ENCODE measurements around the gene RAB36.

RAB36 gene

GRCh38 chr22:23182309-23183060 is 37.2 kb downstream of the RAB36 start:
- DNase-seq (ENCODE audit: low read depth): peak; percentile 34

GRCh38 chr22:23183061-23183698 is 37.9 kb downstream of the RAB36 start:
- DNase-seq (ENCODE audit: low read depth): peak; percentile 70

GRCh38 chr22:23184100-23184763 is 39.0 kb downstream of the RAB36 start:
- no peak for DNase-seq (ENCODE audit: low read depth)

- DNase-seq (ENCODE audit: low read depth): no peak
These were observed 39.5 kb downstream of the RAB36 start for GRCh38 chr22:23184764-23185113.

- no peak for DNase-seq (ENCODE audit: low read depth)
These were observed 41.9 kb downstream of the RAB36 start for GRCh38 chr22:23187211-23187610.

- DNase-seq (ENCODE audit: low read depth): no peak
These were observed 42.8 kb downstream of the RAB36 start for GRCh38 chr22:23187871-23188700.

GRCh38 chr22:23190526-23190925 is 45.2 kb downstream of the RAB36 start:
- DNase-seq (ENCODE audit: low read depth): no peak

GRCh38 chr22:23192133-23192532 is 46.9 kb downstream of the RAB36 start:
- no peak for DNase-seq (ENCODE audit: low read depth)

GRCh38 chr22:23192558-23192957 is 47.3 kb downstream of the RAB36 start:
- no peak for DNase-seq (ENCODE audit: low read depth)

- no peak for DNase-seq (ENCODE audit: low read depth)
These were observed 48.0 kb downstream of the RAB36 start for GRCh38 chr22:23193196-23193827.

GRCh38 chr22:23193882-23194281 is 48.6 kb downstream of the RAB36 start:
- no peak for DNase-seq (ENCODE audit: low read depth)

GRCh38 chr22:23196165-23196564 is 50.9 kb downstream of the RAB36 start:
- DNase-seq (ENCODE audit: low read depth): no peak

GRCh38 chr22:23197836-23198235 is 52.6 kb downstream of the RAB36 start:
- DNase-seq (ENCODE audit: low read depth): no peak

- DNase-seq (ENCODE audit: low read depth): no peak
These were observed 53.9 kb downstream of the RAB36 start for GRCh38 chr22:23199159-23199558.

- no peak for DNase-seq (ENCODE audit: low read depth)
These were observed 55.6 kb downstream of the RAB36 start for GRCh38 chr22:23200898-23201297.

GRCh38 chr22:23202812-23203451 is 57.7 kb downstream of the RAB36 start:
- DNase-seq (ENCODE audit: low read depth): no peak

- DNase-seq (ENCODE audit: low read depth): no peak
These were observed 58.3 kb downstream of the RAB36 start for GRCh38 chr22:23203452-23204124.

- no peak for DNase-seq (ENCODE audit: low read depth)
These were observed 58.8 kb downstream of the RAB36 start for GRCh38 chr22:23204125-23204488.

GRCh38 chr22:23204541-23205157 is 59.4 kb downstream of the RAB36 start:
- no peak for DNase-seq (ENCODE audit: low read depth)

GRCh38 chr22:23205339-23206049 is 60.2 kb downstream of the RAB36 start:
- no peak for DNase-seq (ENCODE audit: low read depth)

All from amniotic epithelial cell (primary cell).